GM12874 (cell line): ENCODE results near the gene ADD1.

Source experiments
- CTCF ChIP-seq: IDR thresholded peaks from 2 replicates; pipeline ENCODE4 v1.5.1; 2011; ENCODE audit warnings: low read depth, mild to moderate bottlenecking, control low read depth, low read length, moderate library complexity; ENCODE audit not compliant: insufficient read depth

The ADD1 gene

GRCh38 chr4:2823301-2823670 is 20.4 kb upstream of the ADD1 start:
- TF ChIP-seq CTCF: no peak

GRCh38 chr4:2823671-2824328 is 19.8 kb upstream of the ADD1 start:
- TF ChIP-seq CTCF: no peak

GRCh38 chr4:2824329-2824835 is 19.3 kb upstream of the ADD1 start:
- TF ChIP-seq CTCF: no peak

GRCh38 chr4:2824836-2825381 is 18.7 kb upstream of the ADD1 start:
- TF ChIP-seq CTCF: no peak

GRCh38 chr4:2825740-2826139 is 17.9 kb upstream of the ADD1 start:
- TF ChIP-seq CTCF: no peak

GRCh38 chr4:2827071-2827873 is 16.4 kb upstream of the ADD1 start:
- TF ChIP-seq CTCF: no peak
